GM23338 (cell line): ENCODE data around the gene GLB1L. TPM values are rescaled to one million over a fixed set of nuclear protein-coding genes. Genes with fewer than 3 reads are reported as not detected.

Source experiments
- ATAC-seq: fragments of 200-7000 bp; cut with Tn5 transposase; 3 replicates; pipeline ENCODE4 v1.9.1; 2020
- DNase-seq: peaks from one replicate; pipeline ENCODE4 v3.0.0-alpha.2; 2015; ENCODE audit warnings: low spot score
- H2AFZ ChIP-seq: fragments of 200-600 bp; sonication (generic); 2 replicates; pipeline ENCODE4 v1.8.0; 2016; ENCODE audit warnings: antibody characterized with exemption, mild to moderate bottlenecking, moderate library complexity
- H3F3A ChIP-seq: fragments of 200-600 bp; sonication (generic); replicated peaks from 2 replicates; pipeline ENCODE4 v1.8.0; 2017; ENCODE audit warnings: antibody characterized with exemption, mixed run types, low read depth
- H3K27ac ChIP-seq: fragments of 200-600 bp; sonication (generic); 2 replicates; pipeline ENCODE4 v1.6.1; 2016; ENCODE audit warnings: low read depth
- H3K27me3 ChIP-seq: fragments of 200-600 bp; sonication (generic); 2 replicates; pipeline ENCODE4 v1.8.0; 2016; ENCODE audit warnings: mild to moderate bottlenecking, mixed run types, moderate library complexity; ENCODE audit not compliant: insufficient read depth
- H3K36me3 ChIP-seq: fragments of 200-600 bp; sonication (generic); 2 replicates; pipeline ENCODE4 v1.8.0; 2016; ENCODE audit warnings: mild to moderate bottlenecking; ENCODE audit not compliant: insufficient read depth
- H3K4me1 ChIP-seq: fragments of 200-600 bp; sonication (generic); 2 replicates; pipeline ENCODE4 v1.8.0; 2016; ENCODE audit warnings: mild to moderate bottlenecking, moderate library complexity; ENCODE audit not compliant: insufficient read depth
- H3K4me2 ChIP-seq: fragments of 200-600 bp; sonication (generic); 2 replicates; pipeline ENCODE4 v1.7.1; 2017; ENCODE audit warnings: mixed run types
- H3K4me3 ChIP-seq: fragments of 200-600 bp; sonication (generic); 2 replicates; pipeline ENCODE4 v1.6.1; 2016; ENCODE audit warnings: mixed run types
- H3K79me2 ChIP-seq: fragments of 200-600 bp; sonication (generic); replicated peaks from 2 replicates; pipeline ENCODE4 v1.8.0; 2017; ENCODE audit warnings: mild to moderate bottlenecking; ENCODE audit not compliant: insufficient read depth
- H3K9me2 ChIP-seq: fragments of 200-600 bp; sonication (generic); 2 replicates; pipeline ENCODE4 v1.8.0; 2017; ENCODE audit not compliant: insufficient read depth
- H4K20me1 ChIP-seq: fragments of 200-600 bp; sonication (generic); replicated peaks from 2 replicates; pipeline ENCODE4 v1.8.0; 2017; ENCODE audit warnings: mild to moderate bottlenecking; ENCODE audit not compliant: insufficient read depth
- H3K27ac Mint-ChIP-seq: 2 replicates; pipeline ENCODE4 v1.8.0; 2020; ENCODE audit warnings: inconsistent platforms, mild to moderate bottlenecking, moderate library complexity, mixed read lengths
- H3K27me3 Mint-ChIP-seq: 3 replicates; pipeline ENCODE4 v1.8.0; 2022; ENCODE audit warnings: low read depth, mild to moderate bottlenecking, moderate library complexity, mixed read lengths, inconsistent platforms; ENCODE audit not compliant: insufficient read depth, poor library complexity
- H3K36me3 Mint-ChIP-seq: 3 replicates; pipeline ENCODE4 v1.8.0; 2021; ENCODE audit warnings: low read depth, mild to moderate bottlenecking, inconsistent platforms, moderate library complexity, mixed read lengths
- H3K4me1 Mint-ChIP-seq: 3 replicates; pipeline ENCODE4 v1.8.0; 2020; ENCODE audit warnings: mild to moderate bottlenecking, inconsistent platforms, mixed read lengths
- H3K4me3 Mint-ChIP-seq: 3 replicates; pipeline ENCODE4 v1.8.0; 2021; ENCODE audit warnings: moderate library complexity, mild to moderate bottlenecking, inconsistent platforms, mixed read lengths
- H3K9me3 Mint-ChIP-seq: 3 replicates; pipeline ENCODE4 v1.8.0; 2020; ENCODE audit warnings: moderate library complexity, mild to moderate bottlenecking, inconsistent platforms, mixed read lengths
- CREB1 ChIP-seq: fragments of 250-450 bp; sonication (Bioruptor Pico); IDR thresholded peaks from 2 replicates; pipeline ENCODE4 v1.5.0; 2020; ENCODE audit warnings: low read depth, mild to moderate bottlenecking, moderate library complexity
- EZH2 ChIP-seq: fragments of 200-600 bp; sonication (generic); IDR thresholded peaks from one replicate; pipeline ENCODE4 v1.8.0; 2017; ENCODE audit warnings: antibody characterized with exemption, mild to moderate bottlenecking, low read depth; ENCODE audit not compliant: unreplicated experiment
- EZH2phosphoT487 ChIP-seq: fragments of 200-600 bp; sonication (generic); IDR thresholded peaks from one replicate; pipeline ENCODE4 v1.8.1; 2018; ENCODE audit warnings: antibody characterized with exemption; ENCODE audit not compliant: unreplicated experiment
- JUNB ChIP-seq: IDR thresholded peaks from one replicate; pipeline ENCODE4 v1.6.1; 2016; ENCODE audit warnings: antibody characterized with exemption; ENCODE audit not compliant: unreplicated experiment
- NANOG ChIP-seq: IDR thresholded peaks from 2 replicates; pipeline ENCODE4 v1.6.1; 2016; ENCODE audit warnings: antibody characterized with exemption, borderline replicate concordance
- POLR2AphosphoS5 ChIP-seq: IDR thresholded peaks from 2 replicates; pipeline ENCODE4 v1.6.1; 2016; ENCODE audit warnings: antibody characterized with exemption, low read depth
- STAT1 ChIP-seq: IDR thresholded peaks from one replicate; pipeline ENCODE4 v1.6.1; 2016; ENCODE audit warnings: antibody characterized with exemption; ENCODE audit not compliant: unreplicated experiment
- ZNF114 ChIP-seq: fragments of 250-450 bp; sonication (Bioruptor Pico); IDR thresholded peaks from 2 replicates; pipeline ENCODE4 v1.5.0; 2020; ENCODE audit warnings: mild to moderate bottlenecking, moderate library complexity
- ZNF331 ChIP-seq: fragments of 250-450 bp; sonication (Bioruptor Pico); IDR thresholded peaks from 2 replicates; pipeline ENCODE4 v1.5.0; 2020; ENCODE audit warnings: low read depth, mild to moderate bottlenecking, moderate library complexity
- polyA plus RNA-seq: library from polyadenylated mRNA; unstranded; fragments of >200 nt; fragmentation: Nextera tagmentation; extraction: Ambion mirVana; gene quantifications from 2 replicates; pipeline ENCODE4 v1.2.1, GENCODE V29; 2016
- total RNA-seq: library from RNA; depleted of rRNA; stranded (reverse); fragments of >200 nt; shearing (Covaris generic); gene quantifications from 2 replicates; pipeline ENCODE4 v1.2.3, GENCODE V29; 2014
- TF ChIP-seq, protein P1 (sequence below): IDR thresholded peaks from one replicate; pipeline ENCODE4 v1.6.1; 2018; ENCODE audit warnings: antibody characterized with exemption; ENCODE audit not compliant: unreplicated experiment
- TF ChIP-seq, protein P2 (sequence below): fragments of 250-450 bp; sonication (Bioruptor Pico); IDR thresholded peaks from 2 replicates; pipeline ENCODE4 v1.5.0; 2020; ENCODE audit warnings: mild to moderate bottlenecking, moderate library complexity
- TF ChIP-seq, protein P3 (sequence below): IDR thresholded peaks from 2 replicates; pipeline ENCODE4 v1.6.1; 2016; ENCODE audit warnings: antibody characterized with exemption

Gene GLB1L
- total and polyA plus RNA-seq, 2 experiments from 2014 or later, result 1.7 to 5.4 TPM

DNA sequence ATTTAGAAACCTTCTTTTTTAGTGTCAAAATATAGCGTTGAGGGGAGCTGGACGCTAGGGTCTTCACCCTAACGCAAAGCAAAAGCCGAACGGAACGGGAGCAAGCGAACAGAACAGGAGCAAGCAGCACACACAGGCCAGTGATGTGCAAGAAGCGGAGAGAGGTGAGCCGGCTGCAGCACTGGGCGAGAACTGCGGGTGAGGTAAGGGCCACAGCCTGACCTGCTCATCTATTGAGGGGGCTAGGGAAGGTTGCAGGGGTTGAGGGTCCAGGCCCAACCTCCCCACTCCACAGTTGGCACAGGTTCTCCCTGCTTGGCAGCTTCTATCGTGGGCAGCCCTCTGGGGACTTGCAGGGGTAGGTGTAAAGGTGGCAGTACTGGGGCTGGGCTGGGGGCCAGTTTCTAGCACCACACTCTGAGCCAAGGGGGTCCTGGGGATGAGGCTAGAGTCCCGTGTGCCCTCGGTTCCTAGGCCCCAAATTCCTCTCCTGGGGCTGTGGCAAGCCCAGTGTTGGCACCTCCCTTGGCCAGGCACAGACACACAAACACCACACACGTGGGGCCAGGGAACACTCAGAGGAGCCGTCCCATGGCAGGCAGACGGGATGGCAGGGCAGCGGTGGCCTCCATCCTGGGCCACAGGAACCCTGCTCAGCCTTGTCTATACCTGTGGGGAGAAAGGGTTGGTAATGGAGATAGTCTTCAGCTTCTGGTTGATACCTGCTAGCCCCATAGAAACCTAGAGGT, 25.3 kb downstream of the GLB1L start:
- no peaks in the 10 kb centered on the region for H3K79me2 ChIP-seq
- no peaks in the 10 kb centered on the region for H3K27me3 ChIP-seq
- H3K4me1 ChIP-seq, result peaks cover 17% of the 10 kb centered on the region
- H3K27ac ChIP-seq, result no peak overlapping the region
- H3K36me3 ChIP-seq, result peaks cover 5% of the 10 kb centered on the region; the same call in 1 of the 2 replicates
- Mint-ChIP-seq H3K36me3 (peaks cover 44% of the 10 kb centered on the region), H3K4me1 (peaks cover 21% of the 10 kb centered on the region), H3K27ac (peak overlapping the region; percentile 95), H3K9me3 (no peaks in the 10 kb centered on the region), H3K4me3 (peak overlapping the region; percentile 90), H3K27me3 (peaks cover 14% of the 10 kb centered on the region)
- ATAC-seq, result no peak
- no peaks in the 10 kb centered on the region for H3K9me2 ChIP-seq
- H3K4me2 ChIP-seq, result peak overlapping the region; percentile 90; the same call in 1 of the 2 replicates
- peak overlapping the region; percentile 81; the same call in 1 of the 2 replicates for H2AFZ ChIP-seq
- H4K20me1 ChIP-seq, result no peaks in the 10 kb centered on the region; the same call in 1 of the 2 replicates
- DNase-seq, result no peak
- TF ChIP-seq POLR2AphosphoS5 (no peak), NANOG (no peak), STAT1 (no peak), ZNF114 (CRISPR knock-in tag) (no peak), JUNB (no peak), CREB1 (CRISPR knock-in tag) (no peak), EZH2 (no peak), ZNF331 (no peak), EZH2phosphoT487 (no peak)
- TF ChIP-seq, protein P1, sequence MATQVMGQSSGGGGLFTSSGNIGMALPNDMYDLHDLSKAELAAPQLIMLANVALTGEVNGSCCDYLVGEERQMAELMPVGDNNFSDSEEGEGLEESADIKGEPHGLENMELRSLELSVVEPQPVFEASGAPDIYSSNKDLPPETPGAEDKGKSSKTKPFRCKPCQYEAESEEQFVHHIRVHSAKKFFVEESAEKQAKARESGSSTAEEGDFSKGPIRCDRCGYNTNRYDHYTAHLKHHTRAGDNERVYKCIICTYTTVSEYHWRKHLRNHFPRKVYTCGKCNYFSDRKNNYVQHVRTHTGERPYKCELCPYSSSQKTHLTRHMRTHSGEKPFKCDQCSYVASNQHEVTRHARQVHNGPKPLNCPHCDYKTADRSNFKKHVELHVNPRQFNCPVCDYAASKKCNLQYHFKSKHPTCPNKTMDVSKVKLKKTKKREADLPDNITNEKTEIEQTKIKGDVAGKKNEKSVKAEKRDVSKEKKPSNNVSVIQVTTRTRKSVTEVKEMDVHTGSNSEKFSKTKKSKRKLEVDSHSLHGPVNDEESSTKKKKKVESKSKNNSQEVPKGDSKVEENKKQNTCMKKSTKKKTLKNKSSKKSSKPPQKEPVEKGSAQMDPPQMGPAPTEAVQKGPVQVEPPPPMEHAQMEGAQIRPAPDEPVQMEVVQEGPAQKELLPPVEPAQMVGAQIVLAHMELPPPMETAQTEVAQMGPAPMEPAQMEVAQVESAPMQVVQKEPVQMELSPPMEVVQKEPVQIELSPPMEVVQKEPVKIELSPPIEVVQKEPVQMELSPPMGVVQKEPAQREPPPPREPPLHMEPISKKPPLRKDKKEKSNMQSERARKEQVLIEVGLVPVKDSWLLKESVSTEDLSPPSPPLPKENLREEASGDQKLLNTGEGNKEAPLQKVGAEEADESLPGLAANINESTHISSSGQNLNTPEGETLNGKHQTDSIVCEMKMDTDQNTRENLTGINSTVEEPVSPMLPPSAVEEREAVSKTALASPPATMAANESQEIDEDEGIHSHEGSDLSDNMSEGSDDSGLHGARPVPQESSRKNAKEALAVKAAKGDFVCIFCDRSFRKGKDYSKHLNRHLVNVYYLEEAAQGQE, result no peak
- TF ChIP-seq, protein P2, sequence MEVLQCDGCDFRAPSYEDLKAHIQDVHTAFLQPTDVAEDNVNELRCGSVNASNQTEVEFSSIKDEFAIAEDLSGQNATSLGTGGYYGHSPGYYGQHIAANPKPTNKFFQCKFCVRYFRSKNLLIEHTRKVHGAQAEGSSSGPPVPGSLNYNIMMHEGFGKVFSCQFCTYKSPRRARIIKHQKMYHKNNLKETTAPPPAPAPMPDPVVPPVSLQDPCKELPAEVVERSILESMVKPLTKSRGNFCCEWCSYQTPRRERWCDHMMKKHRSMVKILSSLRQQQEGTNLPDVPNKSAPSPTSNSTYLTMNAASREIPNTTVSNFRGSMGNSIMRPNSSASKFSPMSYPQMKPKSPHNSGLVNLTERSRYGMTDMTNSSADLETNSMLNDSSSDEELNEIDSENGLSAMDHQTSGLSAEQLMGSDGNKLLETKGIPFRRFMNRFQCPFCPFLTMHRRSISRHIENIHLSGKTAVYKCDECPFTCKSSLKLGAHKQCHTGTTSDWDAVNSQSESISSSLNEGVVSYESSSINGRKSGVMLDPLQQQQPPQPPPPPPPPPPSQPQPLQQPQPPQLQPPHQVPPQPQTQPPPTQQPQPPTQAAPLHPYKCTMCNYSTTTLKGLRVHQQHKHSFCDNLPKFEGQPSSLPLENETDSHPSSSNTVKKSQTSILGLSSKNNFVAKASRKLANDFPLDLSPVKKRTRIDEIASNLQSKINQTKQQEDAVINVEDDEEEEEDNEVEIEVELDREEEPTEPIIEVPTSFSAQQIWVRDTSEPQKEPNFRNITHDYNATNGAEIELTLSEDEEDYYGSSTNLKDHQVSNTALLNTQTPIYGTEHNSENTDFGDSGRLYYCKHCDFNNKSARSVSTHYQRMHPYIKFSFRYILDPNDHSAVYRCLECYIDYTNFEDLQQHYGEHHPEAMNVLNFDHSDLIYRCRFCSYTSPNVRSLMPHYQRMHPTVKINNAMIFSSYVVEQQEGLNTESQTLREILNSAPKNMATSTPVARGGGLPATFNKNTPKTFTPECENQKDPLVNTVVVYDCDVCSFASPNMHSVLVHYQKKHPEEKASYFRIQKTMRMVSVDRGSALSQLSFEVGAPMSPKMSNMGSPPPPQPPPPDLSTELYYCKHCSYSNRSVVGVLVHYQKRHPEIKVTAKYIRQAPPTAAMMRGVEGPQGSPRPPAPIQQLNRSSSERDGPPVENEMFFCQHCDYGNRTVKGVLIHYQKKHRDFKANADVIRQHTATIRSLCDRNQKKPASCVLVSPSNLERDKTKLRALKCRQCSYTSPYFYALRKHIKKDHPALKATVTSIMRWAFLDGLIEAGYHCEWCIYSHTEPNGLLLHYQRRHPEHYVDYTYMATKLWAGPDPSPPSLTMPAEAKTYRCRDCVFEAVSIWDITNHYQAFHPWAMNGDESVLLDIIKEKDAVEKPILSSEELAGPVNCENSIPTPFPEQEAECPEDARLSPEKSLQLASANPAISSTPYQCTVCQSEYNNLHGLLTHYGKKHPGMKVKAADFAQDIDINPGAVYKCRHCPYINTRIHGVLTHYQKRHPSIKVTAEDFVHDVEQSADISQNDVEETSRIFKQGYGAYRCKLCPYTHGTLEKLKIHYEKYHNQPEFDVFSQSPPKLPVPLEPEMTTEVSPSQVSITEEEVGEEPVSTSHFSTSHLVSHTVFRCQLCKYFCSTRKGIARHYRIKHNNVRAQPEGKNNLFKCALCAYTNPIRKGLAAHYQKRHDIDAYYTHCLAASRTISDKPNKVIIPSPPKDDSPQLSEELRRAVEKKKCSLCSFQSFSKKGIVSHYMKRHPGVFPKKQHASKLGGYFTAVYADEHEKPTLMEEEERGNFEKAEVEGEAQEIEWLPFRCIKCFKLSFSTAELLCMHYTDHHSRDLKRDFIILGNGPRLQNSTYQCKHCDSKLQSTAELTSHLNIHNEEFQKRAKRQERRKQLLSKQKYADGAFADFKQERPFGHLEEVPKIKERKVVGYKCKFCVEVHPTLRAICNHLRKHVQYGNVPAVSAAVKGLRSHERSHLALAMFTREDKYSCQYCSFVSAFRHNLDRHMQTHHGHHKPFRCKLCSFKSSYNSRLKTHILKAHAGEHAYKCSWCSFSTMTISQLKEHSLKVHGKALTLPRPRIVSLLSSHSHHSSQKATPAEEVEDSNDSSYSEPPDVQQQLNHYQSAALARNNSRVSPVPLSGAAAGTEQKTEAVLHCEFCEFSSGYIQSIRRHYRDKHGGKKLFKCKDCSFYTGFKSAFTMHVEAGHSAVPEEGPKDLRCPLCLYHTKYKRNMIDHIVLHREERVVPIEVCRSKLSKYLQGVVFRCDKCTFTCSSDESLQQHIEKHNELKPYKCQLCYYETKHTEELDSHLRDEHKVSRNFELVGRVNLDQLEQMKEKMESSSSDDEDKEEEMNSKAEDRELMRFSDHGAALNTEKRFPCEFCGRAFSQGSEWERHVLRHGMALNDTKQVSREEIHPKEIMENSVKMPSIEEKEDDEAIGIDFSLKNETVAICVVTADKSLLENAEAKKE, result no peak
- TF ChIP-seq, protein P3, sequence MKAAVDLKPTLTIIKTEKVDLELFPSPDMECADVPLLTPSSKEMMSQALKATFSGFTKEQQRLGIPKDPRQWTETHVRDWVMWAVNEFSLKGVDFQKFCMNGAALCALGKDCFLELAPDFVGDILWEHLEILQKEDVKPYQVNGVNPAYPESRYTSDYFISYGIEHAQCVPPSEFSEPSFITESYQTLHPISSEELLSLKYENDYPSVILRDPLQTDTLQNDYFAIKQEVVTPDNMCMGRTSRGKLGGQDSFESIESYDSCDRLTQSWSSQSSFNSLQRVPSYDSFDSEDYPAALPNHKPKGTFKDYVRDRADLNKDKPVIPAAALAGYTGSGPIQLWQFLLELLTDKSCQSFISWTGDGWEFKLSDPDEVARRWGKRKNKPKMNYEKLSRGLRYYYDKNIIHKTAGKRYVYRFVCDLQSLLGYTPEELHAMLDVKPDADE, result no peak
- peak overlapping the region; percentile 81 for H3K4me3 ChIP-seq
- peaks cover 9% of the 10 kb centered on the region; the same call in 1 of the 2 replicates for H3F3A ChIP-seq
